Measurements from ENCODE around the gene NECAP2.

GRCh38 chr1:16433030-16433429 is 7.5 kb upstream of the NECAP2 start:
- TF ChIP-seq TAF1 (conservative IDR thresholded peaks at IDR 0.05) (no peak), GABPA (IDR thresholded peaks at IDR 0.05 in 1 of 2, conservative IDR thresholded peaks at IDR 0.05 in 1 of 2) (no peak), CTCF (IDR thresholded peaks at IDR 0.05; ENCODE audit: low read depth, low read length, missing input control) (no peak), HNF4A (conservative IDR thresholded peaks at IDR 0.05) (no peak)
- TF ChIP-seq, protein P1, sequence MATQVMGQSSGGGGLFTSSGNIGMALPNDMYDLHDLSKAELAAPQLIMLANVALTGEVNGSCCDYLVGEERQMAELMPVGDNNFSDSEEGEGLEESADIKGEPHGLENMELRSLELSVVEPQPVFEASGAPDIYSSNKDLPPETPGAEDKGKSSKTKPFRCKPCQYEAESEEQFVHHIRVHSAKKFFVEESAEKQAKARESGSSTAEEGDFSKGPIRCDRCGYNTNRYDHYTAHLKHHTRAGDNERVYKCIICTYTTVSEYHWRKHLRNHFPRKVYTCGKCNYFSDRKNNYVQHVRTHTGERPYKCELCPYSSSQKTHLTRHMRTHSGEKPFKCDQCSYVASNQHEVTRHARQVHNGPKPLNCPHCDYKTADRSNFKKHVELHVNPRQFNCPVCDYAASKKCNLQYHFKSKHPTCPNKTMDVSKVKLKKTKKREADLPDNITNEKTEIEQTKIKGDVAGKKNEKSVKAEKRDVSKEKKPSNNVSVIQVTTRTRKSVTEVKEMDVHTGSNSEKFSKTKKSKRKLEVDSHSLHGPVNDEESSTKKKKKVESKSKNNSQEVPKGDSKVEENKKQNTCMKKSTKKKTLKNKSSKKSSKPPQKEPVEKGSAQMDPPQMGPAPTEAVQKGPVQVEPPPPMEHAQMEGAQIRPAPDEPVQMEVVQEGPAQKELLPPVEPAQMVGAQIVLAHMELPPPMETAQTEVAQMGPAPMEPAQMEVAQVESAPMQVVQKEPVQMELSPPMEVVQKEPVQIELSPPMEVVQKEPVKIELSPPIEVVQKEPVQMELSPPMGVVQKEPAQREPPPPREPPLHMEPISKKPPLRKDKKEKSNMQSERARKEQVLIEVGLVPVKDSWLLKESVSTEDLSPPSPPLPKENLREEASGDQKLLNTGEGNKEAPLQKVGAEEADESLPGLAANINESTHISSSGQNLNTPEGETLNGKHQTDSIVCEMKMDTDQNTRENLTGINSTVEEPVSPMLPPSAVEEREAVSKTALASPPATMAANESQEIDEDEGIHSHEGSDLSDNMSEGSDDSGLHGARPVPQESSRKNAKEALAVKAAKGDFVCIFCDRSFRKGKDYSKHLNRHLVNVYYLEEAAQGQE (IDR thresholded peaks at IDR 0.05), result no peak
